GM12801 (cell line): Measurements from ENCODE around the gene SLC25A14.

Experiments
- TF ChIP-seq, protein P1 (sequence below): IDR thresholded peaks from one replicate; pipeline ENCODE4 v1.5.1; 2011; ENCODE audit warnings: control low read depth; ENCODE audit not compliant: insufficient read length; ENCODE audit errors: extremely low read depth

SLC25A14 gene, protein sequence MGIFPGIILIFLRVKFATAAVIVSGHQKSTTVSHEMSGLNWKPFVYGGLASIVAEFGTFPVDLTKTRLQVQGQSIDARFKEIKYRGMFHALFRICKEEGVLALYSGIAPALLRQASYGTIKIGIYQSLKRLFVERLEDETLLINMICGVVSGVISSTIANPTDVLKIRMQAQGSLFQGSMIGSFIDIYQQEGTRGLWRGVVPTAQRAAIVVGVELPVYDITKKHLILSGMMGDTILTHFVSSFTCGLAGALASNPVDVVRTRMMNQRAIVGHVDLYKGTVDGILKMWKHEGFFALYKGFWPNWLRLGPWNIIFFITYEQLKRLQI

DNA sequence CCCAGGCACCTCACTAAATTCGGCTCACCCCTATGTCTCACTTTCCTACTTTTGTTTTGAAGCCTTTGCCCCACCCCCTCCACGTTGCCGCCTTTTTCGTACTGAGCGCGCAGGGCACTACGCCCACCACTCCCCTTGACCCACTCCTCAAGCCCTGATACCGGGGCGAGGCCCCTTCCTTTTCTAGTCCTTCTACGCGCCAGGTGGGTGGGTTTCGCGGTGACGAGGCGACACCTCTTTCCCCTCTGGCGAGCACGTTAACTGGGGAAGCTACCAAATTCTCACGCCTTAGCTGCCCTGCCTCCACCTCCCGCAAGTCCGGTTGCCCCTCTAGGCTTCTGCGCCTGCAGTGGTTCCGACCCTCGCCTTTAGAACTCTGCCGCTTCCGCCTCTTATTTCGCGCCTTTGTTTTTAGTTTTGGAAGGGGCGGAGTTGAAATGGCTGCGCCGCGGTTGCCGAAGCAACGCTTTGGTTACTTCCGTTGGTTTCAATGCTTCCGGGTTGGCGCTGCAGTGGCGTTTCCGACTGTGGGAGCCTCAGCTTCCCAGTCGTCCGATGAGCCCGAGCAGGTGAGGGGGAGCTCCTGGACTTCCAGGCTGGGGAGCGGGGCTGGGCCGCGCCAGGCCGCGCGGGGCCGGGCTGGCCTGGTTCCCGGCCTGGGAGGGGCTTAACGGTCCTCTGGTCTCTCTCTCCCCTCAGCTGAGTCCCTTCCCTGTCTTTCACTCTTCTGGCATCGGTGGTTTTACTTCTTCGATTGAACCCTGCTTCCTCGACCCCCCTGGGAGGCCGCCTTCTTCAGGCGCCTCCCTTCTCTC is at the start of gene SLC25A14:
SLC25A14 (plus strand) TSS at position 512 of the 815 bp plus-strand sequence. CDS start 360 bp downstream, outside the sequence.
- TF ChIP-seq, protein P1, sequence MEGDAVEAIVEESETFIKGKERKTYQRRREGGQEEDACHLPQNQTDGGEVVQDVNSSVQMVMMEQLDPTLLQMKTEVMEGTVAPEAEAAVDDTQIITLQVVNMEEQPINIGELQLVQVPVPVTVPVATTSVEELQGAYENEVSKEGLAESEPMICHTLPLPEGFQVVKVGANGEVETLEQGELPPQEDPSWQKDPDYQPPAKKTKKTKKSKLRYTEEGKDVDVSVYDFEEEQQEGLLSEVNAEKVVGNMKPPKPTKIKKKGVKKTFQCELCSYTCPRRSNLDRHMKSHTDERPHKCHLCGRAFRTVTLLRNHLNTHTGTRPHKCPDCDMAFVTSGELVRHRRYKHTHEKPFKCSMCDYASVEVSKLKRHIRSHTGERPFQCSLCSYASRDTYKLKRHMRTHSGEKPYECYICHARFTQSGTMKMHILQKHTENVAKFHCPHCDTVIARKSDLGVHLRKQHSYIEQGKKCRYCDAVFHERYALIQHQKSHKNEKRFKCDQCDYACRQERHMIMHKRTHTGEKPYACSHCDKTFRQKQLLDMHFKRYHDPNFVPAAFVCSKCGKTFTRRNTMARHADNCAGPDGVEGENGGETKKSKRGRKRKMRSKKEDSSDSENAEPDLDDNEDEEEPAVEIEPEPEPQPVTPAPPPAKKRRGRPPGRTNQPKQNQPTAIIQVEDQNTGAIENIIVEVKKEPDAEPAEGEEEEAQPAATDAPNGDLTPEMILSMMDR, result no peak

DNA sequence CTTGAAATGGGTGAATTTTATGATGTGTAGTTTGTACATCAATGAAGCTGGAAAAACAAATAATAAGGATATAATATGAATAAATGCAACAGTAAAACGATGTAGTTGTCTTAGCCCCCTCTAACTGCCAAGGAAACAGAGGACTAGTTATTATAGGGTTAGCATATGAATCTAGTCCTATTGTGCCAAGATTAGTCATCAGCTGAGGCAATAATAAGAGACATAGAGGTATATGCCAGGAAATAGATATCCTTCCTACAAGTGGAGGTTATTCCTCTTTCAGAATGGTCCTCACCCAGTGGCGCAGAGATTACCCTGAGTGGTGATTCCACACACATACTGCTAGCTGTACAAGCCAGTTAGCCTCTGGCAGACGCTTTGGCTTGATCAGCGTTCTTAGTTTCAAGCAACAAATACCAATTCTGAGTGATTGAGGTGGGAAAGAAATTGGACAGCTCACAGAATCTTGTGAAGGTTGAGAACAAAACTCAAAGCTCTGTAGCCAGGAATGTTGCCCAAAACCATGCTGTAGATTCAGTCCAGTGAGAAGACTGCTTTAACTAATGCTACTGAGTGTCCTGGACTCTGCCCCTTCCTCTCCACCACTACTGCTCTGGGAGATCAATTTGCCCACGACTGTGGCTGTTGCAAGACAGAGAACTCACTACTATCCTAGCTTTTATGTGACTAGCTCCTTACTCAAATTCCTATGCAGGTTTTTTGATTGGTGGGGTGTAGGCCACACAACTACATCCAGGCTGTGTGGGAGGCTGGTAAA is 44.0 kb upstream of the SLC25A14 start:
- TF ChIP-seq, protein P1, result no peak

DNA sequence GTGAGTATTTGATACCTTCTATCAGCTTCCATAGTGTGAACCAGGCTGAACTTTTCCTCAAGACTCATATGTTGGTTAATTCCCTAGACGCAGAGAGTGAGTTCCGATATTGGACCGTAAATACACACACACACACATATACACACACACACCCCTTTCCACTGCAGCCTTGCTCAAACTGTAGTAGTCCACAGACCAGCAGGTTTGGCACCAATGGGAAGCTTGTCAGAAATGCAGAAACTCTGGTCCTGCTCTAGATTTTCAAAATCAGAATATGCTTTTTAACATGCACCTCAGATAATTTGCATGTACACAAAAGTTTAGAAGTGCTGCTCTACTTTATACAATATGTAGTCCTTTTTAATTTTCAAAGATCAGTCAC is 43.4 kb upstream of the SLC25A14 start:
- TF ChIP-seq, protein P1, result no peak

DNA sequence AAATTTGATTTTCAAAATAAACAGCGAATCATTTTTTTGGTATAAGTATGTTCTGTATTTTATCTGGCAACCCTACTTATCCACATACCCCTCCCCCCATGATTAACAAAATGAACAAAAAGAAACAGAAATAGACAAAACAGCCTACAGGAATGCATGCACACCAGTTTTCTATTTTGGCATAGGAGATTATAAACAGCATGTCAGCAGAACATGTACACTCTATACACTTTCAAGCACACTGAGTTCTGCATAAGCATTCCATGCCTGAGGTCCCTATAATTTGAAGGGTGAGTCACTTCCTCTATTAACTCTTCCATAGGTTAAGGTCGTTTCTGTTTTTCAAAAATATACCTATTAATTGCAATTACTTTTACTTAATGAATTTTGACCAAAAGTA is 43.0 kb upstream of the SLC25A14 start:
- TF ChIP-seq, protein P1, result no peak

DNA sequence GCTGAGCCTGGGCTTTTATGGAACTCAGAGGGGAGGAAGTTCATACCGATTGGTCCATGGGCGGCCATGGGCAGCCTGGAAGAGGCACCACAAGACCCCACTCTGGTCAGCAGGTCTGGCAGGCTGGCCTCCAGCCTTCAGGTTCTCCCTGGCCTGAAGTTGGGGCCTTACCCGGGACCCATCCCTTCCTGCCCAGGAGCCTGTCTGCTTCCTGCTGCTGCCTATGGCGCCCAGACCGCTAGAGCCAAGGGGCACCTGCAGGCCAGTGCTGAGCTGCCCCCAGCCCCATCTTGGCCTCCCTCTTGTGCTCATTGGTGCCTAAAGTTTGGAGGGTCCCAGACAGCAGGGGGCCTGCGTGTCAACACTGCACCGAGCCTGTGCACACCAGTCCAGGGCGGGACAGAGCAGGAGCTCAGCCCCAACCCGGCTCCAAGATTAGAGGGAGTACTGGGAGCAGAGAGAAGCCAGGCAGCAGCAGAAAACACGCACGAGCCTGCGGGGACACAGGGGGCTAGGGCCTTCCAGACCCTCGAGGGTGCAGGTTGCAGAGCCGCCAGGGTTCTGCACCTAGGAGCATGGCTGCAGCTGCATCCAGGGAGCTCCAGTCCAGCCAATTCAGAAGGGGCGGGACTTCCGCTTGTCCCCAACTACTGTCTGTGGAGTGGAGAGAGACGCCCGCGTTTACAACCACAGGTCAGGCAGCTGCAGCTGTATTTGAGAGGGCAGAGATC is 40.3 kb upstream of the SLC25A14 start:
- TF ChIP-seq, protein P1, result no peak

DNA sequence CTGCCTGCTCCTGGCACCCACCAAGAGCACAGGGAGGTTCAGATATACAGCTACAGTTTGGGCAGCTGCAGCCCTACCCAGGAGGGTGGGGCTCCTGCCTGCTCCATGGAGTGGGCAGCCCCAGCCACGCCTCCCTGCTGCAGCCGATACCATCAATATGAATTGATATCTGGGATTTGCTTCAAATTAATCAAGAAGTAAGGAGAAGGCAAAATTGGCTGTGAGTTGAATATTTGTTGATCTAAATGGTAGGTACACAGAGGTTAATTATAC is 39.8 kb upstream of the SLC25A14 start:
- TF ChIP-seq, protein P1, result no peak
